HK-2 (cell line): Measurements from ENCODE around the gene PPIL4.
"Not testable (repeated sequence)": the region's sequence is repeated elsewhere in the genome, so short reads cannot be mapped to it uniquely, and the experiment has no call there.

Source experiments
- DNase-seq: peaks from one replicate; pipeline ENCODE4 v3.0.0-alpha.2; 2018; ENCODE audit not compliant: unreplicated experiment

PPIL4 gene

GRCh38 chr6:149483849-149484655, 61.8 kb downstream of the PPIL4 start:
- no peak for DNase-seq

GRCh38 chr6:149483334-149483725, 62.5 kb downstream of the PPIL4 start:
- no peak for DNase-seq

GRCh38 chr6:149482545-149483333, 63.1 kb downstream of the PPIL4 start:
- DNase-seq: no peak

DNA sequence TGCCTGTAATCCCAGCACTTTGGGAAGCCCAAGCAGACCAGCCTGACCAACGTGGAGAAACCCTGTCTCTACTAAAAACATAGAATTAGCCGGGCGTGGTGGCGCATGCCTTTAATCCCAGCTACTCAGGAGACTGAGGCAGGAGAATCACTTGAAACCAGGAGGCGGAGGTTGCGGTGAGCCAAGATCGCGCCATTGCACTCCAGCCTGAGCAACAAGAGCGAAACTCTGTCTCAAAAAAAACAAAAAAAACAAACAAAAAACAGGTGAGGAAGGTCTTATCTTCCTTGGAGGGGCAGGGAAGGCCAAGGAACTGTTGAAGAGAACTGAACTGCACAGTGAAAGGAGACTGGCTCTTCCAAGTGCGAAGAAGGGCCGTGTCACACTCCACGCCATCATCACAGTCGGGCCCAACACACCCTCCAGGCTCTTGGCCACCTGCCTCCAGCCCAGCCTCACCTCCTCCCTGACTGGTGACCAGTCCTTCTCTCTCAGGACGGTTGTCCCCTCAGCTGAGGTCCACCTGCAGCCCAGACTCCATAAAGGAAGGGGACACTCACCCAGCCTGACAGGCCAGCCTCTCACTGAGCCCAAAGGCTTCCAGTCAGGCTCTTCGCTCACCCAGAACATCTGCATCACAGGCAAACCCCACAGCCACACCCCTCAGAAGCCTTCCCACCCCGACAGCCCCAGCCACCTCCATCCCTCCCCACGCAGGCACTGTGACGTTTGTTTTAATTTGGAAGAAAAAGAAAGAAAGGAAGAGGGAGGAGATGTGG, 65.2 kb downstream of the PPIL4 start:
- no peak for DNase-seq

DNA sequence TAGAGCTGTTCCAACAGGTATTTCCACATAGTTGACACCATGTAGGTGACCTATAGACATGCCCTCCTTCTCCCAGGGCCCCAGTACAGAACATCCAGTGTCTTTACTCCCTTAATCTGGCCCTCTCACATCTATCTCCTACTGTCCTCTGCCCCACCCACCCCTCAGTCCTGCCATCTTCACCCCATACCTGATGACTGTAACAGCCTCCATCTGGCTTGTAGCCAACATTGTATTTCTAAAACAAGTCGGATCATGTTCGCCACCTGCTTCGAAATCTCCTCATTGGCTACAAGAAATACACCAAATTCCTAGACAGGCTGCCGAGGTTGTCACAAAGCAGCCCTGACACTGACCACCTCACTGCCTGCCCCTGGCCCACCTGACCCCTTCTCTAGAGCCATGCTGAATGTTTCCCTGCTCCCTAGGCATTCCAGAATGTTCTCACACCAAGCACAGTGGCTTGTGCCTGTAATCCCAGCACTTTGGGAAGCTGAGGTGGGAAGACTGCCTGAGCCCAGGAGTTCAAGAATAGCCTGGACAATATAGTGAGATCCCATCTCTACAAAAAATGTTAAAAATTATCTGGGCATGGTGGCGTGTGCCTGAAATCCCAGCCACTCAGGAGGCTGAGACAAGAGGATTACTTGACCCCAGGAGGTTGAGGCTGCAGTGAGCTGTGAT, 67.1 kb downstream of the PPIL4 start:
- no peak for DNase-seq

- DNase-seq: no peak
Measured at GRCh38 chr6:149477544-149477943, 68.3 kb downstream of the PPIL4 start.

DNA sequence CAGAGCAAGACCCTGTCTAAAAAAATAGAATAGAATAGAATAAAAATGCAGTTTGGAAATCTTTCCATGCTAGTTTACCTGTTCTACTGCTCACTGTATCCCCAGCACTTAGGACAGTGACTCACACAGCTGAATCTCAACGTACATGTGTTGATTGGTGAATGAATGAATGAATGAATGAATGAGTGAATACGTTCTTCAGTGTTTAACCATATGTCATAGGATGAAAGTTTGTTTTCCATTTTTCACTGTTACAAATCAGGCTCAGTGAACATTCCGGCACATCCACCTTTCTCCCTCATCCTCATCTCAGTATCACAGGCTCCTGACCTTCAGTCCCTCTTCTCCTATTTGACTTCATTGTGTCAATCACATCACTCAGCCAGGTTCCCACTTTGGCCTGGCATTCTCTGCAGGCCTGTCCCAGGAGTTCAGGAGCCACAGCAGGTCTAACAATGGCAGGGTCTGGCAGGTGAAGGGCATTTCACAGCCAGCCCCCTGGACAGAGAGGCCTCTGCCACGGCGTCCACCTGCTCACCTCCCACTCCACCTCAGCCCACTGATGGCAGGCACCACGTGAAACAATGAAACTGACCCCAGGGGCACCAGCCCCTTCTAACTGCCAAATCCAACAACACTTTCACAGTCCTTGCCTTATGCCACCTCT, 68.9 kb downstream of the PPIL4 start:
- DNase-seq: no peak

DNA sequence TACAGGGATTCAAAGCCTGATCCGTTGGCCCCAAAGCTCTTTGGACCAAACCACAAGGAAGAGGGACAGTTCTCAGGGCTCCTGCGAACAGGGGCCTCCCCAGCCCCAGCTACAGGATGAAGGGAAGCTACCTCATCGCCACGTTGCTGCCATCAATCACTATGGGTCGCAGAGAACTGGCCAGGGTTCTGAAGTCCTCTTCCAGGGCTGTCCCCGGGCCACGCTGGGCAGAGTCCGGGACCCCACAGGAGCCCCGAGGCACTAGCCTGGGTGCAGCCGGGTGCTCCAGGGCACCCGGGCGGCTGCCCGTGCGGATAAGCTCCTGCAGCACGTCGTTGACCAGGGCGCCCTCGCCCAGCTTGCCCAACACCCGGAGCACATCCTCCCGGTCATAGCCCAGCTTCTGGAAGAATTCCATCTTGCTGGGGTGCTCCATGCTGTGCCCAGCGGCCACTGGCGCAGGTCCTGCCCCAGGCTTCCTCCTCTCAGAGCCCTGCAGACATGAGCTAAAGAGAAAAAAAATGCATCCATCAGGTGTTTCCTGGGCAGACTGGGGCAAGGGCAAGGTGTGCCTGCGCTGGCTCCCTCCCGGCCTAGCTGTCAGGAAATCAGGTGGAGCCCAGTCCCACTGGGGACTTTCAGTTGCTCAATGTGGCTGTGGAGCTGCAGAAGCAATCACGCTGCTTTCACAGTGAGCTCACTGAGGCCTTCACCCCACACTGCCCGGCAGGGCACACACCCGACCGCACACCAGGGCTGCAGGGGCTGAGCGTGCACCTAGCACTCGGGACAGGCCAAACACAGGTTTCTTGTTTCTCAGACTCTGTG, 71.5 kb downstream of the PPIL4 start:
- no peak for DNase-seq

- DNase-seq: no peak
Measured at GRCh38 chr6:149473080-149474052, 72.5 kb downstream of the PPIL4 start.

DNA sequence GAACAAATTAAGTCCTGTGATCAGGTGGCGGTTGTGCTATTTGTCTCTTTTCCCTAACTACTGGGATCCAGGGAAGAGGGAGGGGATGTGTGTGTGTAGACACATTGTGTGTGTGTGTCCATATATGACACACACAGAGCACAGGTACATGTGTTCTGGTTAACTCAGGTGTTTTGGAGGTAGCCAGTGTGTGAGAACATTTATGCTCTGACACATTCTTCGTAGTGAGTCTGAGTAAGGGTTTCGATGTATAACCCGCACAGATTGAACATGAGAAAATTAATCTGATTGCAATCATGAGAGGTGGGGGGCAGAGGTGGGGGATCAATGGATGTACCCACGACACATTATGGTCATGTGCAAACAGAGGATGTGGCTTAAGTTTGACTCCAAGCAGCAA, 73.6 kb downstream of the PPIL4 start:
- no peak for DNase-seq

DNA sequence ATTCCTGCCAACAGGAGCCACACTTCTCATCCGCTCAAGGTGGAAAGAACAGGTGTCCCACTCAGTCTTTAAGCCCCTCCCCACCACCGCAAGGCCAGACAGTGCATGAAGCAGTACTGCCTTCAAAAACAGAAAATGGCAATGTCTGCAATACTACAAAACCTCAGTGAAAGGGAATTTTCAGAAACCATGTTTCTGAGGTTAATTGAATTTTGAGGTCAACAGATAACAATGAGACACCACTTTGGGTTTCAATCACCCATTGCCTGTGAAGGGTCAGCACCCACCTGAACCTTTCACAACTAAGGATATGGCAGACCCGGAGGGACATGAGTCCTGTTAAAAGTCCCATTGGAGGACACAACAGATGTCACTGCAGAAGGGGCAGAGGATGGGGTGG, 74.0 kb downstream of the PPIL4 start:
- no peak for DNase-seq

- DNase-seq: no peak
Measured at GRCh38 chr6:149470948-149471347, 74.9 kb downstream of the PPIL4 start.

GRCh38 chr6:149468179-149468578, 77.7 kb downstream of the PPIL4 start:
- no peak for DNase-seq

GRCh38 chr6:149467265-149467664, 78.6 kb downstream of the PPIL4 start:
- DNase-seq: no peak

GRCh38 chr6:149464411-149464810, 81.4 kb downstream of the PPIL4 start:
- no peak for DNase-seq

DNA sequence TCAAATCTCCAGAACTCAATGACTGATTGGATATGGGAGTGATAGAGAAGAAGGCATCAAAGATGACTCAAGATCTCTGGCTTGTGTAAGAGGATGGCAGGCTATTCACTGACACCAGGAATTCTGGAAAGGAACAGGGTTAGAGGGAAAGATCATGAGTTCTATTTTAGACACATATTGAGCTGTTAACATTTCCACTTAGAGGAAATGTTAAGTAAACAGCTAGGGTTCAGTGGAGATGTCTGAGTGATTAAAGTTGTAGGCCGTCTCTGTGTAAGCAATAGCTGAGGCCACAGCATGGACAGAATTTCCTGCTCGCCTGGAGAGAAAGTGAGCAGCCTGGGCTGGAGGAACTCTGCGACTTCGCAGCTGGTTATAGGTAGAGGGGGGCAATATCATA, 82.1 kb downstream of the PPIL4 start:
- DNase-seq: no peak

DNA sequence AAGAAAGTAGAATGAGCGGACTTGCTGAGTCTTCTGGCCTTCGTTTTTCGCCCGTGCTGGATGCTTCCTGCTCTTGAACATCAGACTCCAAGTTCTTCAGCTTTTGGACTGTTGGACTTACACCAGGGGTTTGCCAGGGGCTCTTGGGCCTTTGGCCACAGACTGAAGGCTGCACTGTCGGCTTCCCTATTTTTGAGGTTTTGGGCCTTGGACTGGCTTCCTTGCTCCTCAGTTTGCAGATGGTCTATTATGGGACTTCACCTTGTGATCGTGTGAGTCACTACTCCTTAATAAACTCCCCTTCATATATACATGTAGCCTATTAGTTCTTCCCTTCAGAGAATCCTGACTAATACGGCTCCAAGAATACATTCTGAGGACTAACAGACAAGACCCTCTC, 83.1 kb downstream of the PPIL4 start:
- DNase-seq: not testable (repeated sequence)

DNA sequence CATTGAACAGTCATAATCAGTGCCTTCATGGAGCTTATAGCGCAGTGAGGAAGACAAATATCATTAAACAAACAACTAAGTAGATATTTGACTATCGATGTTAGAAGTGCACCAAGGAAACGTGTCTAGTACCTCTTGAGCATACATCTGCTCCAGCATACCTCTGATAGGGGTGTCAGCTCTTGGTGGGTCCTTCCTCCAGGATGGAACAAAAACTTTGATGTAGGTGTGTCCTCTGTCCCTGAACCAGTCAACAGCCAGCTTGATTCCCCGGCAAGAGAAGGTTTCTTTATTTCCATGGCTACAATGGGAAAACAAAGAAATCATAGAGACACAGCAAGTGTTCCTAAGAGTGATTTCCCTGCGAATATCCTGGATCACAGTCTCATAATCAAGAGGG, 84.2 kb downstream of the PPIL4 start:
- DNase-seq: no peak

DNA sequence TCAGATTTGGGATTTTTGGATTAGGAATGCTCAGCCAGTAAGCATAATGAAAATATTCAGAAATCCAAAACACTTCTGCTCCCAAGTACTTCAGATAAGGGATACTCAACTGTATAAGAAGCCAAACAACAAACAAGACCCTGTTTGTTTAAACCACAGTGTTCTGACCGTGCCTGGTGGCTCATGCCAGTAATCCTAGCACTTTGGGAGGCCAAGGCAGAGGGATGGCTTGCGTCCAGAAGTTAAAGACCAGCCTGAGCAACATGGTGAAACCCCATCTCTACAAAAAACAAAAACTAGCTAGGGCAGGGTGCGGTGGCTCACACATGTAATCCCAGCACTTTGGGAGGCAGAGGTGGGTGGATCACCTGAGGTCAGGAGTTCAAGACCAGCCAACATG, 85.6 kb downstream of the PPIL4 start:
- not testable (repeated sequence) for DNase-seq
